HG03103 (cell line): ENCODE data around the gene KCTD17.

Source experiments
- ATAC-seq: cut with Tn5 transposase; IDR thresholded peaks from one replicate; pipeline ENCODE4 v1.9.1; 2021; ENCODE audit warnings: low read depth; ENCODE audit not compliant: unreplicated experiment

KCTD17 gene

DNA sequence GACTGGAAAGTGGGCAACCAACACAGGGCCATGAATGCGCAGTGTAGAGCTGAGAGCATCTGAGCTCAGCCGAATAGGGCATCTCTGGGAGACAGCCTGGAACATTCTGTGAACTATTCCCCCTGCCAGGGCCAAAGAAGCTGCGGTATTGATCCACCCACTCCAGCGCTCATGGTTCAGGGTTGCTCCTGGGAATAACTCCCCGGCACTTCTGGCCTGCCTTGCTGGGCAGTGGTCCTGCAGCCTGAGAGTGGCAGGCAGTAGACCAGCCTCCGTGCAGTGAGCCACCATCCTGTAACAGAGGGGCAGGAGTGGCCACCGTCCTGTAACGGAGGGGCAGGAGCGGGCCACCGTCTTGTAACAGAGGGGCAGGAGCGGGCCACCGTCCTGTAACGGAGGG is 45.8 kb downstream of the KCTD17 start:
- no peak for ATAC-seq

- no peak for ATAC-seq
Measured at GRCh38 chr22:37098976-37099591, 47.5 kb downstream of the KCTD17 start.

DNA sequence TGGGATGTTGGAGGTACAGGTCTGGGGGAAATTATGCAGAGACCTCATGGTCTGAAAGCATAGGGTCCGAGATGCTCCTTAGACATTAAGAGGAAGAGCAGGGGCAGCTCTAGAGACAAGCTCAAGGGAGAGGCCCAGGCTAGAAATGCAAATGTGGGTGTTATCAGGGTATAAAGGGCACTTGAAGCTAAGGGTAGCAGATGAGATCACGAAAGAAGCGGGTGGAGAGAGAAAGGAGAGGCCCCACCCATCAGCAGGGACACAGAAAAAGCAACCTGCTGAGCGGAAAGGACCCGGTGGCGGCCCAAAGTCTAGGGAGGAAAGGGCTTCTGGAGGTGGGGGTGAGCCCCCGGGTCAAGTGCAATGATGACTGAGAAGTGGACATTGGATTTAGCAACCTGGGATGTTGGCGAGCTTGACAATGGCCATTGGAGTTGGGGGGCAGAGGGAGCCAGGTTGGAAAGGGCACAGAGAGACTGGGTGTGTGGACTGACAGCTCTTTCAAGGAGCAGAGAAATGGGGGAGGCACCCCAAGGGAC is 49.1 kb downstream of the KCTD17 start:
- no peak for ATAC-seq

DNA sequence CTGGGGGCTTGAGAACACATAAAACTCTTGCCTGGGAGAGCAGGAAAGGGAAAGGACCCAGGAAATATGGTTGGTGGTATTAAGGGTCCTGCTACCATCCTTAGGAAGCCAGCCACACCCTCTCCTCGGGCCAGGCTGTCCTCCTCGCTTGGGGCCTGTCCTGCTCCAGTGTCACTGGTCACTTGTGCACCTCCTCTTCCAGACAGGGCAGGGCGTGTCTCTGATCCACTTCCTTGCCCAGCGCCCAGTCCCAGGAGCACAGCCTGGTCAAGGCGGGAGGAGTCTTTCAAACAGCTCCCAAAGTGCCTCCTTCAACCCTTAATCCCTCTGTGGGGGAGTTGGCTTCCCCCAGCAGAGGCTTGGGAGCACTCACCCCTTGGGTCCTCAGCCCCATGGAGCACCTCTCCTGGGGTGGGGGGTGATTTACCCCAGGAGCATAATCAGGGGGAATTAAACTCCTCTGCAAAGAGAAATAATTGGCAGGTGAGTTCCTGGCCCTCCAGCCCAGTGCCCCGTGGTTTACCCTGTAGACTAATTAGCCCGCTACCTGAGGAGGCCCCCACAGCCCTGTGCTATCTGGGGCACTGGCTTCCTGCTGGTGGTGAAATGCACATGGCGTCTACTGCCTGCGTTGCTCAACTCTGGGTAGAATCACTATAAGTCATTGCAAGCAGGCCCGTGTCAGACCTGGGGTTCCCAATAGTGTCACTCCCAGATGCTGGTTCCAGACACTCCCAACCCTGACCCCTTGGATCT is 49.9 kb downstream of the KCTD17 start:
- ATAC-seq, result no peak

GRCh38 chr22:37103151-37103550 is 51.6 kb downstream of the KCTD17 start:
- no peak for ATAC-seq

DNA sequence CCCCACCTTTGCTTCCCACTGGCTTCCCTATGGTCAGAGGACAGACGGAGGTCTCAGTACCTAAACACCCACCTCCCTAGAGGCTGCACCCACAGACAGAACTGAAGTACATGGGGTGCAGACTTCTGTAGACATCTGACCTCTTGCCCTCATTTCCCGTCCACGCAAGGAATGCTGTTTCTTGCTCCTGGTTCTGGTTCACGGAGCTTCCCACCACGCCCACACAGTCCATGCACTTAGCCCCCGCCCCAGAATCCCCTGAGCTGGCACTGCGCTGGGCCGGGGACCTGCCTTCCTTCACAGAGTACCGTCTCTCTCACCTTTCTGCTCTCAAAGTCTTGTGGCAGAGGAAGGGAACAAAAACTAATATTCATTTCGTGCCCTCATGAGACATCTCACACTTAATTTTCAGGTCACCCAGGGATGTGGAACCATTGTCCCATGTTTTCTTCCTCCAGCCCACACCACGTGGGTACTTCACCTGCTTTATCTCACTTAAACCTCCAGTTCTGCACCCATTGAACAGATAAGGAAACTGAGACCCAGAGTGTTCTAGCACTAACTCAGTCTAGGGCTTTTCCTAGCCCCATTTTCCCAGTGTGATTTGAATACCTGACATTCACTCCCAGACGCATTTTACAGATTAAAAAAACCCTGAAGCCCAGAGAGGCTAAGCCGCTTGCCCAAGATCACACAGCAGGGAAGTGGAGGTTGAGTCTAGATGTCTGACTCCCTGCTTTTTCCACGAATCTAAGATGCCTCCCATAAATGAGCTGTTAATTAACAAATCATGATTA is 52.3 kb downstream of the KCTD17 start:
- no peak for ATAC-seq

GRCh38 chr22:37105154-37105553 is 53.6 kb downstream of the KCTD17 start:
- ATAC-seq, result no peak

- ATAC-seq, result no peak
Measured at GRCh38 chr22:37105990-37106389, 54.4 kb downstream of the KCTD17 start.

- ATAC-seq, result no peak
Measured at GRCh38 chr22:37107816-37108621, 56.5 kb downstream of the KCTD17 start.

- ATAC-seq, result no peak
Measured at GRCh38 chr22:37109242-37109917, 57.8 kb downstream of the KCTD17 start, which contains the start of gene TMPRSS6. TSS of gene TMPRSS6 (minus strand) at chr22:37109713. CDS start at chr22:37103417, 6,296 bp downstream.

DNA sequence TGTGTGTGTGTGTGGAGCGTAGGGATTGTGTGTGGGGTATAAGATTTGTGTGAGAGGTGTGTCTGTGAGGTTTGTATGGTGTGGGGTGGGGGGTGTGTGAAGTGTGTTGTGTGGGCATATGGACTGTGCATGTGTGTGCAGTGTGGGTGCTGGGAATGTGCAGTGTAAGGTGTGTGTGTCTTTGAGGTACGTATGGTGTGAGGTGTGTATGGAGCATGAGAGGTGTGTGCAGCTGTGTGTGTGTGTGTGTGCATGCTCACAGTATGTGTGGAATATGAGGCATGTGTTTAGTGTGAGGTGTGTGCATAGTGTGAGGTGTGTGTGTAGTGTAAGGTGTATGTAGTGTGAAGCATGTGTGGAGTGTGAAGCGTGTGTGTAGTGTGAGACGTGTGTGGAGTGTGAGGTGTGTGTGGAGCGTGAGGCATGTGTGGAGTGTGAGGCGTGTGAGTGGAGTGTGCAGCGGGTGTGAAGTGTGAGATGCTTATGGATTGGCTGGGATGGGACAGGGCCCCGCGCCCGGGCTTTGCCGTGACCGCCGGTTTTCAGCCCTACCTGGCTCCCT is 59.7 kb downstream of the KCTD17 start:
- ATAC-seq, result no peak

DNA sequence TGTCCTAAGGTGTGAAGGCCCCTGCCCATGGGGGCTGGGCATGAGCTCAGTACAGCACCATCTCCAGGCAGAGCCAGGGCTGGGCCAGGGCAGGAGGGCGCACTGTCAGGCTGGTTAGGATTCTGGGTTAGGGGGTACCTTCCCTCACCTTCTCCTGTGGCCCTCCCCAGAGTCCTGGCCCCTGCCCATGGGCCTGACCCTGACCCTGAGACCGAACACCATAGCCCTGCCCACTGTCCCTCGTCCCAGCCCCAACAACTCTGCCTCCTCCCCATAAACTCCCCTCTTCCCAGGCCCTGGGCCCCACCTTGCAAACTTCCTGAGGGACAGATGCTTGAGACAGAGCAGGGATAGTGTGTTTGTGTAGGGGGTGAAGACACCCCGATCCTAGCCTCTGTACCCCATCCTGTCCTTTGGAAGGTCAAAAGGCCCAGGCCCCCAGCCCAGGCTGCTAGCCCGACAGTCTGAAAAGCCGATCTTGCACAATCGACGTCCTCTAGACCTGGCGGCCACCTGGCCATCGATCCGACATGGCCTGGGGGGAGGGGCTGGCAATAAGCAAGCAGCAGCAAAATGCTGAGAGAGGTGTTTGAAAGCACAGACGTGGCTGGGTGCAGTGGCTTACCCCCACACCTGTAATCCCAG is 60.7 kb downstream of the KCTD17 start:
- ATAC-seq, result no peak
